ENCODE measurements around the gene TOR1AIP1.

The TOR1AIP1 gene

GRCh38 chr1:179881642-179882252 lies 338 bp upstream of the TOR1AIP1 start:
- no peak for DNase-seq (ENCODE audit: low read depth)

- no peak for DNase-seq (ENCODE audit: low read depth)
Measured at GRCh38 chr1:179883040-179883744, 1.1 kb downstream of the TOR1AIP1 start.

- DNase-seq (ENCODE audit: low read depth), result no peak
Measured at GRCh38 chr1:179883745-179884138, 1.7 kb downstream of the TOR1AIP1 start.

- DNase-seq (ENCODE audit: low read depth), result no peak
Measured at GRCh38 chr1:179888071-179888470, 6.0 kb downstream of the TOR1AIP1 start.

- DNase-seq (ENCODE audit: low read depth), result no peak
Measured at GRCh38 chr1:179889589-179889988, 7.5 kb downstream of the TOR1AIP1 start.

GRCh38 chr1:179910934-179911333 lies 28.8 kb downstream of the TOR1AIP1 start:
- no peak for DNase-seq (ENCODE audit: low read depth)

GRCh38 chr1:179911812-179912211 lies 29.7 kb downstream of the TOR1AIP1 start:
- DNase-seq (ENCODE audit: low read depth), result no peak

GRCh38 chr1:179917601-179918429 lies 35.7 kb downstream of the TOR1AIP1 start:
- no peak for DNase-seq (ENCODE audit: low read depth)

- DNase-seq (ENCODE audit: low read depth), result no peak
Measured at GRCh38 chr1:179921472-179921871, 39.4 kb downstream of the TOR1AIP1 start.

GRCh38 chr1:179921981-179922872 lies 40.1 kb downstream of the TOR1AIP1 start:
- no peak for DNase-seq (ENCODE audit: low read depth)

- DNase-seq (ENCODE audit: low read depth), result no peak
Measured at GRCh38 chr1:179923029-179923428, 40.9 kb downstream of the TOR1AIP1 start.

- no peak for DNase-seq (ENCODE audit: low read depth)
Measured at GRCh38 chr1:179924268-179924667, 42.2 kb downstream of the TOR1AIP1 start.

GRCh38 chr1:179925302-179925701 lies 43.2 kb downstream of the TOR1AIP1 start:
- no peak for DNase-seq (ENCODE audit: low read depth)

- peak; percentile 3 for DNase-seq (ENCODE audit: low read depth)
Measured at GRCh38 chr1:179925922-179926849, 44.1 kb downstream of the TOR1AIP1 start.

GRCh38 chr1:179926850-179927205 lies 44.7 kb downstream of the TOR1AIP1 start:
- DNase-seq (ENCODE audit: low read depth), result no peak

GRCh38 chr1:179929955-179930798 lies 48.1 kb downstream of the TOR1AIP1 start:
- DNase-seq (ENCODE audit: low read depth), result no peak

GRCh38 chr1:179930867-179931266 lies 48.8 kb downstream of the TOR1AIP1 start:
- DNase-seq (ENCODE audit: low read depth), result no peak

- DNase-seq (ENCODE audit: low read depth), result no peak
Measured at GRCh38 chr1:179933219-179933618, 51.1 kb downstream of the TOR1AIP1 start.

- DNase-seq (ENCODE audit: low read depth), result no peak
Measured at GRCh38 chr1:179935909-179936496, 53.9 kb downstream of the TOR1AIP1 start.

Measured in HS-27A (cell line).